Umbilical cord (tissue), 2 donors: Measurements from ENCODE around the gene SUPT3H. TPM values are rescaled to one million over a fixed set of nuclear protein-coding genes. Genes with fewer than 3 reads are reported as not detected.

Experiments used
- DNase-seq: peaks from one replicate; pipeline ENCODE4 v3.0.0-alpha.2; 2015; ENCODE audit warnings: low spot score
- total RNA-seq: library from RNA; depleted of rRNA; stranded (reverse); fragments of >200 nt; gene quantifications from one replicate; pipeline ENCODE4 v1.2.3, GENCODE V29; 2014; ENCODE audit warnings: low replicate concordance; ENCODE audit not compliant: insufficient read depth

Gene SUPT3H
- total RNA-seq, 1 donor from 2014 or later, result 6.5 TPM

- DNase-seq, result peak; percentile 1
Observed at GRCh38 chr6:45256697-45257695, 120.7 kb downstream of the SUPT3H start.

GRCh38 chr6:45255434-45255833 lies 122.3 kb downstream of the SUPT3H start:
- DNase-seq, result no peak

GRCh38 chr6:45254253-45254652 lies 123.5 kb downstream of the SUPT3H start:
- no peak for DNase-seq

- no peak for DNase-seq
Observed at GRCh38 chr6:45253453-45253852, 124.3 kb downstream of the SUPT3H start.

GRCh38 chr6:45231660-45232059 lies 146.1 kb downstream of the SUPT3H start:
- no peak for DNase-seq

- no peak for DNase-seq
Observed at GRCh38 chr6:45229416-45229815, 148.3 kb downstream of the SUPT3H start.

DNA sequence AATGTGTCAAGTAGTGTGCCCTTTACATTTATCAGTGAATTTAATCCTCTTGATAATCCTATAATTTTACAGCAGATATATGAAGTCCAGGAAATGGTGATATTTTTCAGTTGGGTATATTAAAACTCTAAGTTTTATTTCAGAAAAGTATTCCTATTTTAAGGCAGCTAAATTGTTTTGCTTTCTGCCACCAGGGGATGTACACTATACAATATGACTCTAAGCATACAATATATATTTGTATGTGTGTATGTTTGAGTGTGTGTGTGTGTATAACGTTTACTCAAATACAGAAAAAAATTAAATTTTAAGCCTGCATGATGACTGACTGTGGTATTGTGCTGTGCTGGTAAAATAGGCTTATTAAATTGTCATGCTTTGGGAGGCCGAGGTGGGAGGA lies 151.7 kb downstream of the SUPT3H start:
- no peak for DNase-seq

GRCh38 chr6:45222380-45222779 lies 155.4 kb downstream of the SUPT3H start:
- no peak for DNase-seq

DNA sequence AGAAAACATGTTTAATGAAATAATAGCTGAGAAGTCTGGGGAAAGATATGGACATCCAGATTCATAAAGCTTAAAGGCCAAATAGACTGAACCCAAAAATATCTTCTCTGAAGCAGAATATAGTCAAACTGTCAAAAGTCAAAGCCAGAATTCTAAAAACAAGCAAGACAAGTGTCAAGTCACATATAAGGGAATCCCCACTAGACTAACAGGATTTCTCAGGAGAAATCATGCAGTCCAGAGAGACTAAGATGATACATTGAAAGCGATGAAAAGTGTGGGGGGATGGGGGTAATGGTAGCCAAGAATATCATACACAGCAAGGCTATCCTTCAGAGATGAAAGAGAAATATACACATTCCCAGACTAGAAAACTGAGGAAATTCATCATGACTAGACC lies 162.0 kb downstream of the SUPT3H start:
- no peak for DNase-seq

GRCh38 chr6:45212976-45213375 lies 164.8 kb downstream of the SUPT3H start:
- no peak for DNase-seq

DNA sequence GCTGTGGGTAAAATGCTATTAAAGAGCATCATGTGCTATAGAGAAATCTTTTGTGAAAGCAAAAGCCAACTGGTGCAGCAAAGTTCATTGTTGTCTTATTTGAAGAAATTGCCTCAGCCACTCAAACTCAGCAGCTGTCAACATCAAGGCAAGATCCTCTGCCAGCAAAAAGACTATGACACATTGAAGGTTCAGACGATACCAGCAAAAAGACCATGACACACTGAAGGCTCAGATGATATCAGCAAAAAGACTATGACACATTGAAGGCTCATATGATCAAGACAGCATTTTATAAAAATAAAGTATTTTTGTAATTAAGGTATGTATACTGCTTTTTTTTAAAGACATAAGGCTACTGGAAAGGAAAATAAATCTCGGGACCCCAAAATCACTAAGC lies 168.0 kb downstream of the SUPT3H start:
- no peak for DNase-seq

GRCh38 chr6:45206793-45207492 lies 170.8 kb downstream of the SUPT3H start:
- no peak for DNase-seq

DNA sequence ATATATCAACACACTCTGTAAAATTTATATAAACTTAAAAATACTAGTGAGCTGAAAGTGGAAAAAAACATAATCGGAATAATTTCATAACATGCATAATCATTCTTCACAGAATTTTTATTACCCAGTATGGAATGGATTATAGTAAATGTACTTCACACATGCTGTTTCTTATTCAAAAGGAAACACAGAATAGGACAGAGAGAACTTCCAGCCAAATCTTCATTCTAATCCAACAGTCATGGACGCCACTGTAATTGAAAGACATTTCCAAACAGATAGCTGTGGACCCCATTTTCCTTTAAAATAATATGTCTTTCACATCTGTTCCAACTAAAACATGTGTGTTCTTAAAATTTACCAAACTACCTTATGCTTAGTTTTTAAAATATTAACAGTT lies 176.2 kb downstream of the SUPT3H start:
- DNase-seq, result no peak

GRCh38 chr6:45200510-45200909 lies 177.2 kb downstream of the SUPT3H start:
- DNase-seq, result no peak

- DNase-seq, result peak; percentile 2
Observed at GRCh38 chr6:45199554-45199953, 178.2 kb downstream of the SUPT3H start.

GRCh38 chr6:45196121-45196520 lies 181.6 kb downstream of the SUPT3H start:
- DNase-seq, result no peak

DNA sequence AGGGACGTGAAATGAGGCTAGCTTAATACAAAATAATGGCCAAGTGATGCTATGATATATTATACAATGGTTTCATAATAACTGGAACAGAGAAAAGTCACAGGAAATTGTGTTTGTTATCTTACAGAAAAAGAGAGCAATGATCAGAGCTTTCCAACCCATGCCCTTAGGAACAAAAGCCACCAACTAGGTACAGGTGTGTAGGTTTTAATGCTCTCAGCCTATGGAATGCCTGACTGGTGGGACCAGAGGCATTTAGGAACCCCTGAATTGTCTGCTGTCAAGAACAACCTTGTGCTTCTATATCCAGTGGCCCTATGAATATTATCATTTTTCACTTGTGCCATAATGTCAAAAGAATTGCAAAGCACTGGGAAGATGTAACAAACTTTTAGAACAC lies 182.6 kb downstream of the SUPT3H start:
- DNase-seq, result no peak

GRCh38 chr6:45192556-45192955 lies 185.2 kb downstream of the SUPT3H start:
- no peak for DNase-seq

DNA sequence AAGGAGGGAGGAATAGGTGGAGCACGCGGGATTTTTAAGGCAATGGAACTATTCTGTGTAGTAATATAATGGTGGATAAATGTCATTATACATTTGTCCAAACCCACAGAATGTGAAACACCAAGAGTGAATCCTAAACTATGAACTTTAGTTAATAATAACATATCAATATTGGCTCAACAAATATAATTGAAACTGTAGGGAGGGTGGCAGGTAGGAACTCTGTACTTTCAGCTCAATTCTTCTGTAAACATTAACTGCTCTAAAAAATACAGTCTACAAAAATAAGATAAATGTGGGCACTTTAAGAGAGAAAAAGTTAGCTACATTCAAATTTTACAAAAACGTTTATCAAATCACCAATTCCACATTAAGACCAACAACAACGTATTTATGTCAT lies 186.3 kb downstream of the SUPT3H start:
- no peak for DNase-seq

DNA sequence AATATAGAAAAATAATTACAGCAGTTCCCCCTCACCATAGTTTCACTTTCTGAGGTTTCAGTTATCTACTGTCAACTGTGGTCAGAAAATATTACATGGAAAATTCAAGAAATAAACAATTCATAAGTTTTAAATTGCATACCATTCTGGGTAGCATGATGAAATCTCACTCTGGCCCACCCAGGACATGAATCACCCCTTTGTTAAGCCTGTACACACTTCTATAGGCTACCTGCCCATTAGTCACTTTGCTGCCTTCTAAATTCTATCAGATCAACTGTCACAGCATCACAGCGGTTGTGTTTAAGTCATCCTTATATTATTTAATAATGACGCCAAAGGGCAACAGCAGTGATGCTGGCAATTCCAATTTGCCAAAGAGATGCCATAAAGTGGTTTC lies 189.9 kb downstream of the SUPT3H start:
- DNase-seq, result no peak

GRCh38 chr6:45185403-45186251 lies 192.1 kb downstream of the SUPT3H start:
- no peak for DNase-seq

- DNase-seq, result no peak
Observed at GRCh38 chr6:45184937-45185336, 192.8 kb downstream of the SUPT3H start.
